CD14-positive monocyte (primary cell): ENCODE data around the gene GSTCD. TPM values are rescaled to one million over a fixed set of nuclear protein-coding genes. Genes with fewer than 3 reads are reported as not detected.

Experiments used
- DNase-seq, 3 donors: peaks; one replicate each; pipeline ENCODE4 v3.0.0-alpha.2; 2011 to 2022
- H2AFZ ChIP-seq: 2 replicates; pipeline ENCODE4 v1.6.0; 2012; ENCODE audit warnings: mild to moderate bottlenecking, low read depth, low read length, inconsistent platforms; ENCODE audit not compliant: insufficient read depth, poor library complexity, severe bottlenecking
- H3K27ac ChIP-seq, 2 donors: 1 replicate in 1 of 2; 2 replicates in 1 of 2; pipeline ENCODE4 v1.5.1; 2012 to 2013; ENCODE audit warnings: low read length in 2 of 2, control low read depth in 1 of 2, inconsistent platforms in 1 of 2, low read depth in 1 of 2, mild to moderate bottlenecking in 1 of 2
- H3K27me3 ChIP-seq, 2 donors: one replicate each; pipeline versions ENCODE4 v1.6.0 to v1.6.1; 2011 to 2013; ENCODE audit warnings: low read length in 2 of 2; ENCODE audit not compliant: control insufficient read depth in 2 of 2, insufficient read depth in 2 of 2
- H3K36me3 ChIP-seq, 2 donors: replicated peaks in 1 of 2; 1 replicate in 1 of 2; 2 replicates in 1 of 2; pipeline versions ENCODE4 v1.5.1 to v1.6.1; 2012 to 2013; ENCODE audit warnings: low read length in 2 of 2, control low read depth in 1 of 2, inconsistent platforms in 1 of 2, mild to moderate bottlenecking in 1 of 2; ENCODE audit not compliant: insufficient read depth in 2 of 2, control insufficient read depth in 1 of 2
- H3K4me1 ChIP-seq, 2 donors: 1 replicate in 1 of 2; 2 replicates in 1 of 2; pipeline versions ENCODE4 v1.5.1 to v1.6.1; 2012 to 2013; ENCODE audit warnings: low read length in 2 of 2, control low read depth in 1 of 2, inconsistent platforms in 1 of 2, mild to moderate bottlenecking in 1 of 2, moderate library complexity in 1 of 2; ENCODE audit not compliant: insufficient read depth in 2 of 2, control insufficient read depth in 1 of 2
- H3K4me2 ChIP-seq: replicated peaks from 2 replicates; pipeline ENCODE3; 2012; ENCODE audit warnings: low read length, moderate library complexity, mild to moderate bottlenecking; ENCODE audit not compliant: poor library complexity, severe bottlenecking; ENCODE audit errors: extremely low read depth
- H3K4me3 ChIP-seq, 3 experiments: fragments of 200-600 bp in 1 of 3; sonication (generic) in 1 of 3; replicated peaks in 1 of 3; 1 replicate in 2 of 3; 2 replicates in 1 of 3; pipeline ENCODE4 v1.5.1; 2011 to 2013; ENCODE audit warnings: low read length in 3 of 3, mild to moderate bottlenecking in 3 of 3, control low read depth in 2 of 3, low read depth in 2 of 3, inconsistent platforms in 1 of 3, moderate library complexity in 1 of 3
- H3K79me2 ChIP-seq: 2 replicates; pipeline ENCODE4 v1.6.0; 2012; ENCODE audit warnings: mild to moderate bottlenecking, control low read depth, inconsistent platforms, low read length, moderate library complexity; ENCODE audit not compliant: insufficient read depth
- H3K9ac ChIP-seq: 2 replicates; pipeline ENCODE4 v1.6.0; 2017; ENCODE audit warnings: low read length, mild to moderate bottlenecking; ENCODE audit not compliant: insufficient read depth, poor library complexity, severe bottlenecking
- H3K9me3 ChIP-seq, 2 donors: replicated peaks in 1 of 2; 1 replicate in 1 of 2; 2 replicates in 1 of 2; pipeline versions ENCODE4 v1.5.1 to v1.6.1; 2012 to 2013; ENCODE audit warnings: low read length in 2 of 2, control low read depth in 1 of 2; ENCODE audit not compliant: control insufficient read depth in 1 of 2, insufficient read depth in 1 of 2
- H4K20me1 ChIP-seq: 2 replicates; pipeline ENCODE4 v1.6.0; 2012; ENCODE audit warnings: mild to moderate bottlenecking, low read length, control low read depth, moderate library complexity; ENCODE audit not compliant: insufficient read depth
- H3K27ac Mint-ChIP-seq, 7 donors: one replicate each; pipeline ENCODE4 v1.8.0; 2020; ENCODE audit warnings: mild to moderate bottlenecking in 7 of 7, mixed read lengths in 7 of 7, moderate library complexity in 6 of 7, inconsistent platforms in 2 of 7
- H3K27me3 Mint-ChIP-seq, 3 donors: one replicate each; pipeline ENCODE4 v1.8.0; 2021 to 2022; ENCODE audit warnings: low read depth in 3 of 3, mild to moderate bottlenecking in 3 of 3, mixed read lengths in 3 of 3, moderate library complexity in 3 of 3, inconsistent platforms in 1 of 3
- H3K36me3 Mint-ChIP-seq, 2 donors: one replicate each; pipeline ENCODE4 v1.8.0; 2020; ENCODE audit warnings: mixed read lengths in 2 of 2, inconsistent platforms in 1 of 2, mild to moderate bottlenecking in 1 of 2
- H3K4me1 Mint-ChIP-seq: one replicate; pipeline ENCODE4 v1.8.0; 2020; ENCODE audit warnings: mild to moderate bottlenecking, mixed read lengths
- H3K4me3 Mint-ChIP-seq, 2 donors: one replicate each; pipeline ENCODE4 v1.8.0; 2020; ENCODE audit warnings: mild to moderate bottlenecking in 2 of 2, mixed read lengths in 2 of 2, moderate library complexity in 1 of 2
- H3K9me3 Mint-ChIP-seq, 7 donors: one replicate each; pipeline ENCODE4 v1.8.0; 2020 to 2022; ENCODE audit warnings: mixed read lengths in 7 of 7, mild to moderate bottlenecking in 6 of 7, moderate library complexity in 6 of 7, inconsistent platforms in 2 of 7
- CTCF ChIP-seq: fragments of 200-600 bp; IDR thresholded peaks from one replicate; pipeline ENCODE4 v1.8.0; 2022; ENCODE audit warnings: antibody characterized with exemption, mild to moderate bottlenecking
- WGBS: methylation state at CpG from one replicate; pipeline ENCODE4 v1.1.5; 2013; ENCODE audit warnings: missing lambda C conversion rate; ENCODE audit not compliant: insufficient coverage; 5-methylcytosine and 5-hydroxymethylcytosine counted together
- intact Hi-C, 2 donors: fragments of 100-400 bp; cut with micrococcal nuclease; formaldehyde crosslinking; loops; one replicate each; pipeline versions ENCODE4 v1.15.0 to v1.15.1; 2023
- polyA plus RNA-seq, 3 donors: library from polyadenylated mRNA; depleted of rRNA in 1 of 3; unstranded in 2 of 3; stranded (reverse) in 1 of 3; fragments of 300-500 nt in 2 of 3; fragments of >200 nt in 1 of 3; fragmentation: Illumina TruSeq in 2 of 3; gene quantifications; 1 replicate in 2 of 3; 2 replicates in 1 of 3; pipeline ENCODE4 v1.2.3, GENCODE V29; 2012 to 2021

GSTCD gene
- polyA plus RNA-seq, 3 donors: 0.93 to 1.5 (median 1.2) TPM

- Histone ChIP-seq H3K4me2 (no peak overlapping the region), H3K9me3 (no peaks in the 10 kb centered on the region), H3K9ac (no peak overlapping the region), H3K79me2 (no peaks in the 10 kb centered on the region), H2AFZ (no peak overlapping the region), H3K36me3 (no peaks in the 10 kb centered on the region), H3K27me3 (no peaks in the 10 kb centered on the region), H4K20me1 (no peaks in the 10 kb centered on the region), H3K27ac (no peak overlapping the region), H3K4me3 (no peak overlapping the region), H3K4me1 (no peaks in the 10 kb centered on the region)
- no peak overlapping the region for H3K4me3 Mint-ChIP-seq
- no peak overlapping the region for H3K27ac Mint-ChIP-seq
- H3K27me3 Mint-ChIP-seq: no peaks in the 10 kb centered on the region
- peaks cover 0 to 2% (median 0%) of the 10 kb centered on the region in 7 donors for H3K9me3 Mint-ChIP-seq
- DNase-seq: no peak
- H3K36me3 Mint-ChIP-seq: no peaks in the 10 kb centered on the region
- intact Hi-C loops: no loop called here
- no peaks in the 10 kb centered on the region for H3K4me1 Mint-ChIP-seq
- no peak for TF ChIP-seq CTCF
These were observed 46.8 kb downstream of the GSTCD start for GRCh38 chr4:105755375-105755774.

DNA sequence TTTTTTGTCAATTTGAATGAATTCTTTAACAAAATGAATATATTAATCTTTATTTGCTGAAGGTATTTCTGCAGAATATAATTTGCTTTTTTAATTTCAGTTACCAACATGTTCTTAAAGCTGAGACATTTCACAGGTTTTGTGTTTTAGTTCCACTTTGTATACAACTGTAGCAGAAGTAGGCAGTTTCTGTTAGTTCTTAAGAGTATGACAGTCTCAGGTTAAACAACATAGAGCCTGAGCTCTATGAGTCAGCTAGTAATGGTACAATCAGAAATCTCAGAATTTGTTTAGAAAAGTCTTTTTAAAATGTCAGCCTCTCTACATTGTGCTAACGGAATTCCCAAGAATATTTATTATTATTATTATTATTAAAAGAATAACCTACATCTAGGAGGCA is 50.4 kb downstream of the GSTCD start:
- Histone ChIP-seq H3K9me3 (no peaks in the 10 kb centered on the region), H3K4me2 (no peak overlapping the region), H3K9ac (no peak overlapping the region), H3K27ac (no peak overlapping the region), H3K36me3 (no peaks in the 10 kb centered on the region), H3K79me2 (no peaks in the 10 kb centered on the region), H2AFZ (no peak overlapping the region), H4K20me1 (no peaks in the 10 kb centered on the region), H3K4me1 (no peaks in the 10 kb centered on the region), H3K27me3 (no peaks in the 10 kb centered on the region), H3K4me3 (no peak overlapping the region)
- no peak overlapping the region for H3K4me3 Mint-ChIP-seq
- WGBS: no CpG with 5 or more reads among the region's 1 CpG
- H3K36me3 Mint-ChIP-seq: no peaks in the 10 kb centered on the region
- H3K27me3 Mint-ChIP-seq: no peaks in the 10 kb centered on the region
- no peak for DNase-seq
- H3K4me1 Mint-ChIP-seq: no peaks in the 10 kb centered on the region
- TF ChIP-seq CTCF: no peak
- H3K9me3 Mint-ChIP-seq: peaks cover 0 to 2% (median 0%) of the 10 kb centered on the region in 7 donors
- intact Hi-C loops: no loop called here
- no peak overlapping the region for H3K27ac Mint-ChIP-seq
